ENCODE data around the gene ZNF330.
"Not testable (repeated sequence)": the region's sequence is repeated elsewhere in the genome, so short reads cannot be mapped to it uniquely, and the experiment has no call there.

ZNF330 gene

DNA sequence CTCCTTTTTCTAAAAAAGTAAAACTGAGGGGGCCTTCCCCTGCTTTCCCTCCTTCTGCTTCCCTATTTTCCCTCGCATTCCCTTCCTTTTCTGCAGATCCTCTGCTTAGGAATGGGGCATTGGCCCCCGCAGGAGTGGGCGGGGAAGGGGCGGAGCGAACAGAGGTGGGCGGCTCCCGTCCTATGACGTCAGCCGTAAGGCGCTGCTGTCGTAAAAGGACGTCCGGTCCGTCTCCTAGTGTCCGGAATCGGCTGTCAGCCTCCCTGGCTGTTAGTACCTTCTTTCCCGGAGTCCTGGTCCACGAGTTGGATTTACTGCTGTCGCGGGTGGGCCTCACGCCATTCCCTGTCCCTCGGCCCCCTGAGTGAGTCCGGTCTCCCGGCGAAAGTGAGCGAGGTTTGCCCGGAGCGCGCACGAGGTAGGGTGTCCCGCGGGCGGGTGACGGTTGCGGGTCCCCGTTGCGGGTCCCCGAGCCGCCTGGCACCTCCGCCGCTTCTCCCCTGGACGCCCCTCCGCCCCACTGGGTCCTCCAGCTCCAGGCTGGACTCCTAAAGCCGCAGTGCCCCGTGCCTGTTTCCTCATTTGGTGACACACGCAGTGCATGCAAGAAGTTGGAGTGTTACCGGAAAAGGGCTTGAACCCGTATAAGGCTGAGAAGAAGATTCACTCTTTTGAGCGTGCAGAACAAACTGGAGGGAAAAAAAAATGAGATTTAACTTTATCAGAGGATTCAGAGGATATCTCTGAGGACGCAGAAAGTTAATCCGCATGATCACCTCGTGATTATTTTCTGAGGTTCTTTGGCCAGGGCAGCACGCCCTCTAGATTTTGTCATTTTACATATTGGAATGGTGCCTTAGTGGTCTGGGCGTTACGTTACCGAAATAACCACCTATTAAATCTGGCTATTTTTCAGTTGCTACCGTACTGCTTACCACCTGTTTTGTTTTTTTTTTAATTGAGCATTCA, at the start of gene ZNF330:
TSS of gene ZNF330 (plus strand) at position 205 of the 969 bp plus-strand sequence. CDS start 1,477 bp downstream, outside the sequence.
- peak; percentile 79 to 81 for DNase-seq (ENCODE audit: low read depth in 1 of 2, low spot score in 1 of 2)

DNA sequence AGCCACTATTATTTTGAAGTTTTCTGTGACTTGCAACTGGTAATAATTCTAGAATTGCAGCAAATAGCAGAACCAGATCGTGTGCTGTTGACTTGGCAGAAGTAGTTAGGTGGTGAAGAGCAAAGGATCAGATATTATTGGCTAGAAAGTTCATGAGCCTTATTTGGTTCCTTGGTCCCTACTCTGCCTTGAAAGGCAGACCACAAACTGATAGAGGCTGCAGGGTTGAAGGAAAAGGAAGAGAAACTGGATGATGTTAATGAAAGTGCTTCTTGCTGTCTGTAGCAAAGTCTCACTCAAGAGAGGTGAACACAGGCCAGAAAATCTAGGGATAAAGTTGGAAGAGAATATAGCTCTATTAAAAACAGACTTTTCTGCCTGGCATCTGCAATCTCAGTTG, 46.2 kb upstream of the ZNF330 start:
- no peak for DNase-seq (ENCODE audit: low read depth in 1 of 2, low spot score in 1 of 2)

DNA sequence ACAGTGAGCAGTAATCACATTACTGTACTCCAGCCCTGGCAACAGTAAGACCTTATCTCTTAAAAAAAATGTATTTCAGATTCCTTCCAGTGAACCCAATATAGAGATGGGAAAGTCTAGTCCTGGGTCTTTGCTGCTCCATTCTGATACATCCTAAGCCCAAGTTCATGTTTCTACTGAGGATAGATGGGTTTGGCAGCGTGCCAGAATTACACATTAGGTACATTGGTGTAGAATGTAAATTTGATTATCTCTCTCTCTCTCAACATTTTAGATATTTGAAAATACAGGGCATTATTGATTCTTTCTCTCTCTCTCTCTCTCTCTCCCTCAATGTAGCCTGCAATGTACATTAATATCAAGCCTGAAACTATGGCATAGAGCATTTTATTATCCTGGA, 43.5 kb upstream of the ZNF330 start:
- DNase-seq (ENCODE audit: low read depth in 1 of 2, low spot score in 1 of 2), result no peak

DNA sequence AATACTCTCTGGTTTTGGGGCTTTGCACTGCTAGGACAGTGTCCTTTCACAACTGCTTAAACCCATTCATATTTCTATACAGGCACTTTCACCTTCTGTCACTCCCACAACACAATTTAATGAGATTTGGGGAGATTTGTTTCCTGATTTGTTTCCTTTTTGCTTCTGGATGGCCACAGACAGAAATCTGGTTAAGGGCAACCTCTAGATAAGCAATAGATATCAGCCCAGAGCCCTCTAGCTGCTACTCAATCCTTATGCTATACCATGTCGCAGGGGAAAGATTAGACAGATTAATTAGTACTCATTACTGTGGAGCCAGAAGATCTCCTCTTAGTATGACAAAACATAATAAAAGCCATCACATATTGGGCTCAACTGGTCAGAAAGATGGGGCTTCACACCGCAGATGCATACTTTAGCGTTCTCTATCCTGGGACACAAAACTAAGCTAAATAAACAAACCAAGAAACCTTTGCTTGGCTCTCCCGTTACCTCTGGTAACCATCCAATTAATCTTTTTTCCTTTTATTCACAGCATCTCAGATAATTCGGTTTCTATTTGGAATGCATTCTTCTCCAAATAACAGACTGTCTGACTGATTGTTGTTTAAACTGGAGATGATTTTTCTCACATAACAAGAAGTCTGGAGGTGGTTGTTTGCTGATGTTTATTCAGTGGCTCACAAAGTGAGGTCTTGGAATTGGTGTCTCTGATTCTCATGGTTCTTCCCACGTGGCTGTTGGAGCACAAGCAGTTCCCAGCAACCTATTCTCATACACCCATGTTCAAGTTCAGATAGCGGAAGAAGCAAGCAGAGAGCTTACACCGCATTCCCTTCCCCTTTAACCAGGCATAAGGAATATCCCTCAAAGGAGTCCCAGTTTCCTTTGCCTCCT, 41.0 kb upstream of the ZNF330 start:
- no peak for DNase-seq (ENCODE audit: low read depth in 1 of 2, low spot score in 1 of 2)

DNA sequence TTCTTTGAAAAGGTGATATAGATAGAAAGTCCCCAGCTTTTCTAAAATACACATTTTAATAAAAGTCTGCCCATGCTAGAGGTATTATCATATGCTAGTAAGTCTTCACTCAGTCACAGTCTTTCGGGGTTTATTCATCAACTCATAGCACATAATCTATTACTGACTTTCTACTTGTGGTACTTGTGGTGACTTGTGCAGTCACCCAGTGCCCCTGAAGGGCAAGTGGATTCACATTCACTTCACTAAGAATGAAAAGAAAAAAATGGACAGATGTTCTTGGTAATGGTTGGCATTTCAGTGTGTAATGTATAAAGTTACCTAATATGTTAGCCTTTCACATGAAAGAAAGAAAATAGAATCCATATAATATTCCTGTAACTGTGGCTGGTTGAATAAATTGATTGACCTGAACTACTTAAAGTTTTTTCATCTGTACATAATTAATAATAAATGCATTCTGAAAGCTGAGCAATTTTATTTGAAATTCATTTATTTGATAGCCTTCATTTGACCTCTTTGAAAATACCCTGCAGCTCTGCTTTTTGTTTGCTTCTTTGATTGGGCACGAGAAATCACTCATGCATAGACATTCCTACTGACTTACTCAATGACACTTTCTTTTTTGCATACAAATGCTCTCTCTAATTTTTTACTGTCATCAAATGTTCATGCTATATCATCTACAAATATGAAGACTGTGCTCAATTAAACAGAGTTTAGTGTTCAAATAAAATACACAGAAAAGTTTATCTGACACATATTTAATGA, 39.5 kb upstream of the ZNF330 start:
- no peak for DNase-seq (ENCODE audit: low read depth in 1 of 2, low spot score in 1 of 2)

DNA sequence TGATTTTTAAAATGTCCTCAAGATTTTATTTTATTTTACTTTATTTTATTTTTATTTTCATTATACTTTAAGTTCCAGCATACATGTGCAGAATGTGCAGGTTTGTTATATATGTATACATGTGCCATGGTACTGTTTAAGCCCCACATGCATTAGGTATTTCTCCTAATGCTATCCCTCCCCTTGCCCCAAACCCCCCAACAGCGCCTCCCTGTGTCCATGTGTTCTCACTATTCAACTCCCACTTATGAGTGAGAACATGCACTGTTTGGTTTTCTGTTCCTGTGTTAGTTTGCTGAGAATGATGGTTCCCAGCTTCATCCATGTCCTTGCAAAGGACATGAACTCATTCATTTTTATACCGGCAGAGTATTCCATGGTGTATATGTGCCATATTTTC, 37.2 kb upstream of the ZNF330 start:
- not testable (repeated sequence) for DNase-seq (ENCODE audit: low read depth in 1 of 2, low spot score in 1 of 2)

DNA sequence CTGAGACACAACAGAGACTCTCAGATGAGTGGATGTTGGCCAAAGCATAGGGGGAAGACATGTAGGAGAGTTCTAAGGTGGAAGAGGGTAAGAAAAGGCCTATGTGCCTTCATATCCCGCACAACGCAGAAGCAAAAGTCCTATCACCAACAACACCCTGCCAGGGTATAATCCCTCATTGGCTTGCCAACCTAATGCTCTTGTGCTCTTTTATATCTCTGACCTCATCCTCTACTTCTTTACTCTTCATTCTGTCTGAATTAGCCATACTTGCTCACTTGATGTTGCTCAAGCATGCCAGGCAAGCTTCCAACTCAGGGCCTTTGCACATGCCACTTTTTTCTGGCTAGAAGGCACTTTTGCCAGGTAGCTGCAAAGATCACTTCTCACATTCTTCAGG, 28.1 kb upstream of the ZNF330 start:
- DNase-seq (ENCODE audit: low read depth in 1 of 2, low spot score in 1 of 2), result no peak

DNA sequence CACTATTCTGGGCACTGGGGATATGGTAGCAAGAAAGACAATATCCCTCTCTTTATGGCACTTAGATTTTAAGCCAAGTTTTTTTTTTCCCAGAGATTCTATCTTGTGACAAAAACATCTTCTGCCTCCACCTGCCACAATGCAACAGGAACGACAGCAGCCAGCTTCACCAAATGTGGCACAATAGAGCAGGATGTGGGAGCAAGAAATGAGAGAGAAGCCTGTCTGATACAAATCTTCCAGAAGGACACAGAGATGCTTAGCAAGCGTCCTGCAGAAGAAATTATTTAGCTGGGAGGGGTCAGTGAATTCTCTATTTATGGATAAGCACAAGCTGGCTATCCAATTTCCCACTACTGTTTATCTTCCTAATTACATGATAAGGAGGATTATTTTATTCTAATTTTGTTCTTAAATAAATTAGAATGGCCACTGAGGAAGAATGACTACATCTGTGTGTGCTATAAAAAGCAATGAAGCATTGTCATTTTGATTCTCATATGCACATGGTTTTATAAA, 27.1 kb upstream of the ZNF330 start:
- DNase-seq (ENCODE audit: low read depth in 1 of 2, low spot score in 1 of 2), result no peak

DNA sequence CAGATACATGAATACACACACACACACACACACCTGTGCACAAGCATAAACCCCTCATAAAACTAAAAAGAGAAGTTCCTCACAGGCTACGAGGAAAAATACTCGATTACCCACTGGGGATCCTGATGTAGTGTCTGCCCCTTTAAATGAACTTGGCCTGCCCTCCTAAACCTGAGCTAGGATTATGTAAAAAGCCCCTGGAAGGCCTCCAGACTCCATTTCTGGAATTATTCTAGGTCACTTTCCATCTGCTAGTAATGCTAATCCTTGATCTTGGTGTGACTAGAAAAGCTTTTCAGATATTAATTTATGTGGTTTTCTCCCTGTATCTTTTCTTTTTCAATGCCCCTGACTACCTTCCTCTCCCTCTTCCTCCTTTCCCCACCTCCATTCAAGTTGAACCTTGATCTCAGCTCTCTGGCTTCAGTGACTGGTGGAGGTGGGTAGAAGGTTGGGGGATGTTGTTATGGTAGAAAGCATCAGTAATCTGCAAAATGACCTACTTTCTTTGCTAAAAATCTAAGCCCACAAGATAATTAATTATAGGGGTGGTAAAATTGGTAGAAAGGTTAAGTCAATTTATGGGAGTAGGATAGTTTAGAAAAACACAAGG, 25.5 kb upstream of the ZNF330 start:
- no peak for DNase-seq (ENCODE audit: low read depth in 1 of 2, low spot score in 1 of 2)

DNA sequence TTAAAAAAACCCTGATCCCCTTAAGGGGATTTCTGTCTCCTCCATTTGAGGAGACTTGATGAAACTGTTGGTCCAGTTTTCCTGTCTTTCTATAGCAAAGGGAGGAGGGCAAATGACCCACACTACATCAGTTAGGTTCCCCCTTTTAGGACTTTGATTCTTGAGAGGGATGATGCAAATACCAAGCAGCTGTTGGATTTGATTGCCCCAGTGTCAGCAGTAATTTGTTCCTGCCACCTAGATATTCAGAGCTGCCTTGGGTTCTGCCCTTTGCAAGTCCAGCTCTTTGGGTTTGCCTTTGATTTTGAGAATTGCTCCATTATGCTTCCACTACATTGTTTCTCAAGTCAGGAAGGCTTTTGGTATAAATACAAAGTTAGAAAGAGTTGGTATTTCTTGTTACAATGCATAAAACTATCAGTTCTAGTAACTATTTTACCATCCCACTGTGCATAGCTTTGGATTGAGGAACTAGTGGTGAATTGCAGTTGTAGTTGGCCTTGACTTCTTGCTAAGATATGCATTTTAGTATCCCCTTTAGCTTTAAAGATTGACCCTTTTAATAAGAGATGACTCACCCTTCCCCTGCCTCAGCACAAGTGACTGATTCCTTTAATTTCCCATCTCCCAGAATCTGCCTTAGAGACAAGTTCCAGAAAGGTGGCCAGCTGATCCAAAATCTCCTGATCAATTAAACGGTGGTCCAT, 24.3 kb upstream of the ZNF330 start:
- DNase-seq (ENCODE audit: low read depth in 1 of 2, low spot score in 1 of 2), result no peak

DNA sequence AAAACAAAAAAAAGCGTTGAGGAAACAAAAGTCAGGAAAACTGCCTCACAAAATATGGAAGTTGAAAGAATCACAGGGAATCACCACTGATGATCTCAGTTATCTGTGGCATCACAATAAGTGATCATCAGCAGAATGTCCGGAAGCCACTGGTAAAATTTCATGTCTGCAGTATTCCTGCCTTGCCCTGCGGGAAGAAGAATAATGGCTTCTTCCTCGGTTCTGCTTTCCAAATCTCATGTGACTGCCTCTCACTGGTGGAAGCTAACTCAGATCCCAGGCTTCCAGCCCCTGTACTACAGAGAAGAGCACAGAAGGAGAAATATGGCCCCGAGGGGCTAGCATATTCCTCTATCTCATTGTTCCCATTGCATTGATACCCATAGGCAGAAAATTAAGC, 12.7 kb upstream of the ZNF330 start:
- DNase-seq (ENCODE audit: low read depth in 1 of 2, low spot score in 1 of 2), result no peak

DNA sequence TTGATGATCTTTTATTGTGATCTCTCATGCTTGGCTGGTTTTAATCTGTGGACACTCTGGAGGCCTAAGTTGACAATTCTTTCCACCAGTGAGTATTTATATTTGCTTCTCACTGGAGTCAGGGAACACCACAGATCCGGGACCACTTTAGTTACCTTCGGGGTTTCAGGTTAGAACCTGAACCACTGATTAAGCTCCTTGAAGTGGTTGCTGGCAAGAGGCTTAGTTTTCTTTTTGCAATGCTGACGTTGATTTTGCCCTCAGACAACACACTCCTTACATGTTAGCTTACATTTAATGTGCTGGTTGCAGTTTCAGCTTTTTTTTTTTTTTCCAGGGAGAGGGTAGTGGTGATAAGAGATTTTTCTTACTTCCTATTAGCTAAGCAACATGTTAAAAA, 10.5 kb upstream of the ZNF330 start:
- no peak for DNase-seq (ENCODE audit: low read depth in 1 of 2, low spot score in 1 of 2)

DNA sequence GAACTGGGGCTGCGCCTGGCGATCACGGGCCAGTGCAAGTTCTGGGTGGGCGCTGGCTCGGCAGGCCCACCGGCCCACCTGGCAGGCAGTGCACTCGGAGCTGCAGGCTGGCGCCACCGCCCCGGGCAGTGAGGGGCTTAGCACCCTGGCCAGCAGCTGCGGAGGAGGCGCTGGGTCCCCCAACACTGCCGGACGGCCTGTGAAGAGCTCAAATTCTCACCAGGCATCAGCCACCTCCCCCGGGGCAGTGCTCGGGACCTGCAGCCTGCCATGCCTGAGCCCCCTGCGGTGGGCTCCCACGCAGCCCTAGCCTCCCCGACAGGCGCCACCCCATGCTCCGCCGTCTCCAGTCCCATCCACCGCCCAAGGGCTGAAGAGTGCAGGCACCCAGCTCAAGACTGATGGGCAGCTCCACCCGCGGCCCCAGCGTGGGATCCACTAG, 7.1 kb upstream of the ZNF330 start:
- no peak for DNase-seq (ENCODE audit: low read depth in 1 of 2, low spot score in 1 of 2)

DNA sequence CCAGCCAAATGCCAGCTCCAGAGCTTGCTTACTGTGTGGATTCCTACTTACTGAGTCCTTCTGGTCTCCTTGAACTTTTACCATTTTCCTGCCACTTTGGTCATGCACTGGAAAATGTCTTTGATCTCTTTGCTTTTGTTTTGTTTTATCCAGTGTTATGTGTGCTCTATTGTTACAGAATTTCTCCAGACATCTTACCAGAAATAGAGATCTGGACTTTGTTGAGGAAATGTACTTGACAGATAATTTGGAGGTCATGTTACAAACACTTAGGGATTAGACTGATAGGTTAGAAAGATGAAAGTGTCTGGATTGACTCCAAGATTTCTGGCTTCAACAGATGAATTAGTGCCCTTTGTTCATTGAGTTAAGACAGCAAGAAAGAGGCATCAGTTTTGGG, 5.7 kb upstream of the ZNF330 start:
- DNase-seq (ENCODE audit: low read depth in 1 of 2, low spot score in 1 of 2), result no peak

DNA sequence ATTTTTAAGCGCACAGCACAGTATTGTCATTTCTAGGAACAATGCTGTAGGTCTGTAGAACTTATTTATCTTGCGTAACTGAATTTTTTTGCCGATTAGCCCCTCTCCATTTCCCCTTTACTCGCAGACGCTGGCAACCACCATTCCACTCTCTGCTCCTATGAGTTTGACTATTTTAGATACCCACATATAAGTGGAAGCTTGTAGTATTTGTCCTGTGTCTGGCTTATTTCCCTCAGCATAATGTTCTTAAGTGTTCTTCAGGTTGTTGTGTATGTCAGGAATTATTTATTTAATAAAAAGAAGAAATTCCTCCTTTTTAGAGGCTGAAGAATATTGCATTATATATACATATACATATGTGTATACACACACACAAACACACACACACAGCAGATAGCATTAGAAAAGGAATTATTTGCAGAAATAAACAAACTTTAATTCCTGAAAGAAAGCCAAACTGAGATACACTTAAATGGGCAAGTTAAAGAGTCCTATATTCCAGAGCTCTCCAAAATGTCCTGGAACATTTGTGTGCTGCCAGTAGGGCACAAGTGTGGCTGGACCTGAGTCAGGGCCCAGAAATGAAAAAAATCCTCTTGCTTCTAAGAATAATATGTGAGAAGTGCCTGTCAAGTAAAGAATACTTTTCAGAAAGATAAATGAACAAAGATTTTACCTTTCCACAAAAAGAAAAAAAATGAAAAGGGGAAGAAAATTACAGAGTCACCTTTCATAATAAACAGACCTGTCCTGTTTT, 4.5 kb upstream of the ZNF330 start:
- no peak for DNase-seq (ENCODE audit: low read depth in 1 of 2, low spot score in 1 of 2)

DNA sequence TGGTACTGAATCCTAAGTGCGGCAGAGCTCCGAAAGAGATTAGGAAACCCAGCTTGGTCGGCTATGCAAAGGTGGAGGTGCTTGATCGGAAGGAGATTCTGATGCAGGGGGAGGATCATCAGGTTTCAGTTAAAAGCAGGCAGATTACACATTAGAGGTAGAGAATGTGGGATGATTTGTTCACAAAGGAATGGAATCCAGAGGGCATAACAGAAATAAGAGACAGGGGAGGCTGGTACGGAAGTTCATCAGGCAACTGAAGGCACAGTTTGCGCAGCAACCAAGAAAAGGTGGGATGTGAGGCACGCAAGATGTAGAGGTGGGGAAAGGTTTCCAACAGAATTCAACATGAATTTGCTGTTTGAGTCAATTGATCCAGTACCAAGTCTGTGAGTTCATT, 424 bp upstream of the ZNF330 start:
- no peak for DNase-seq (ENCODE audit: low read depth in 1 of 2, low spot score in 1 of 2)

DNA sequence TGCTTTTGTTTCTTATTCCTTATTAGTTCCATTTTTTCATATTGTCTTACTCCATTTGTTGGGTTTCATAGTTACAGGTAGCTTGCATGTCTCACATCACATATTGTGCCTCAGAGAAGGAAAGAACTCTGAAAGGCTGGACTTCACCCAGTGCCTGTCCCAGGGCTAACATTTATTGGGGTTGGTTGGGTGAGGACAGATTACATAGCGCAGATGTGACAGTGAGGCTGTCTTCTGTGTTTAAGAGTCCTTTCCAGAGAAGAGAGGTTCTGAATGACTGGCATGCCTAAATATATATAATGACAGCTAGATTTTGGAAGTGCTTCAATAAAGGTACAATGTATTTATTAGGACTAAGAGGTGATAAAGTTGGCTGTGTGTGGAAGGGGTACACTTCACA, 2.7 kb downstream of the ZNF330 start:
- DNase-seq (ENCODE audit: low read depth in 1 of 2, low spot score in 1 of 2), result no peak

DNA sequence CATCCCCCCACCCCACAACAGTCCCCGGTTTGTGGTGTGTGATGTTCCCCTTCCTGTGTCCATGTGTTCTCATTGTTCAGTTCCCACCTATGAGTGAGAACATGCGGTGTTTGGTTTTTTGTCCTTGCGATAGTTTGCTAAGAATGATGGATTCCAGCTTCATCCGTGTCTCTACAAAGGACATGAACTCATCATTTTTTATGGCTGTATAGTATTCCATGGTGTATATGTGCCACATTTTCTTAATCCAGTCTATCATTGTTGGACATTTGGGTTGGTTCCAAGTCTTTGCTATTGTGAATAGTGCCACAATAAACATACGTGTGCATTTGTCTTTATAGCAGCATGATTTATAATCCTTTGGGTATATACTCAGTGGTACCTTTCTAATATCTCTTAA, 6.6 kb downstream of the ZNF330 start:
- DNase-seq (ENCODE audit: low read depth in 1 of 2, low spot score in 1 of 2), result not testable (repeated sequence)

All from activated T-helper 1 cell treated with anti-CD3 and anti-CD28 coated beads, Interleukin-2, amount 50 U/mL, for 16 hours (primary cell).